ENCODE data around the gene RDH5. TPM values are rescaled to one million over a fixed set of nuclear protein-coding genes. Genes with fewer than 3 reads are reported as not detected.
"Not testable (repeated sequence)": the region's sequence is repeated elsewhere in the genome, so short reads cannot be mapped to it uniquely, and the experiment has no call there.

Gene RDH5
- total RNA-seq, 1 donor from 2014 or later = 16.5 TPM

DNA sequence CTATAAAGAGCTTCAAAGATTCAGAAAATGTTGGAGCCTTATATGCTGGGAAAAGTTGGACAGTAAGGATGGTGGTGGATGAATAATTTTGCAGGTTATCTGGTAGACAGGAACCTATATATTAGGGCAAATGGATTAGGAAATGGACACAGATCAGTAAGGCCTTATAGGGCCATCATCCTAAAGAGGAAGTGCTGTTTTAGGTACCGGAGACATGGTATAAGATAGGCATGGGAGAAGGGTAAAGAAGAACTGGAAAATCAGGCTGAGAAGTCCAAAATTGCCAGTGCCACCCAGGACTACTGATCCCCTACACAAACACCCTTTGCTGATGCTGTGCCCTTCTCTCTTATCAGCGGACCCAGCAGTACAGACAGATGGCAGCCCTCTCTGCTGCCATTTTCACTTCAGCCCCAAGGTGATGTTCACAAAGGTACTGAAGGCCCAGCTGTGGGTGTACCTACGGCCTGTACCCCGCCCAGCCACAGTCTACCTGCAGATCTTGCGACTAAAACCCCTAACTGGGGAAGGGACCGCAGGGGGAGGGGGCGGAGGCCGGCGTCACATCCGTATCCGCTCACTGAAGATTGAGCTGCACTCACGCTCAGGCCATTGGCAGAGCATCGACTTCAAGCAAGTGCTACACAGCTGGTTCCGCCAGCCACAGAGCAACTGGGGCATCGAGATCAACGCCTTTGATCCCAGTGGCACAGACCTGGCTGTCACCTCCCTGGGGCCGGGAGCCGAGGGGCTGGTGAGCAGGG is 28.2 kb downstream of the RDH5 start:
- intact Hi-C loops (cut with micrococcal nuclease) = no loop called here
- H3K4me3 Mint-ChIP-seq = no peak overlapping the region

DNA sequence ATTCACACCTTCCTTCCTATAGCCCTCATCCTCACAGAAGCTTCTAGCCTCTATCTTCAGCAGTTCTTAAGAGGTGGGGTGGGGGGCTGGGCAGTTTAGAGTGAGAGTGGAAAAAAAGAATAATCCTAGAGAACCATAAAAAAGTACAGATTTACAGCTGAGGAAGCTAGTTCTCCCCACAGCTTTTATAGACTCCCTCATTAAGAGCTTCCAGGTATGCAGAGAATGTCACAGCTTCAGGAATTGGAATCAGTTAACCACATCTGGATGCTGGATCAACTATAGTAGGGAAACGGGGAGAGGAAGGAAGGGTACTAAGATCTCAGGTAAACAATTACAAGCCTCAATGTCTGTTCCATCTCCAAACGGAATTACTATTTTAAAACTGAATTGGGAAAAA is 35.1 kb downstream of the RDH5 start:
- no peaks in the 10 kb centered on the region for H3K9me3 Mint-ChIP-seq
- H3K27me3 Mint-ChIP-seq = no peaks in the 10 kb centered on the region
- intact Hi-C loops (cut with micrococcal nuclease) = loop anchor here (5.0 kb wide), 1 partner anchor 37 kb away; no protein-coding TSS in a partner anchor
- DNase-seq (no peak), ATAC-seq (ENCODE audit: low read depth) (no peak)
- TF ChIP-seq, protein P1, sequence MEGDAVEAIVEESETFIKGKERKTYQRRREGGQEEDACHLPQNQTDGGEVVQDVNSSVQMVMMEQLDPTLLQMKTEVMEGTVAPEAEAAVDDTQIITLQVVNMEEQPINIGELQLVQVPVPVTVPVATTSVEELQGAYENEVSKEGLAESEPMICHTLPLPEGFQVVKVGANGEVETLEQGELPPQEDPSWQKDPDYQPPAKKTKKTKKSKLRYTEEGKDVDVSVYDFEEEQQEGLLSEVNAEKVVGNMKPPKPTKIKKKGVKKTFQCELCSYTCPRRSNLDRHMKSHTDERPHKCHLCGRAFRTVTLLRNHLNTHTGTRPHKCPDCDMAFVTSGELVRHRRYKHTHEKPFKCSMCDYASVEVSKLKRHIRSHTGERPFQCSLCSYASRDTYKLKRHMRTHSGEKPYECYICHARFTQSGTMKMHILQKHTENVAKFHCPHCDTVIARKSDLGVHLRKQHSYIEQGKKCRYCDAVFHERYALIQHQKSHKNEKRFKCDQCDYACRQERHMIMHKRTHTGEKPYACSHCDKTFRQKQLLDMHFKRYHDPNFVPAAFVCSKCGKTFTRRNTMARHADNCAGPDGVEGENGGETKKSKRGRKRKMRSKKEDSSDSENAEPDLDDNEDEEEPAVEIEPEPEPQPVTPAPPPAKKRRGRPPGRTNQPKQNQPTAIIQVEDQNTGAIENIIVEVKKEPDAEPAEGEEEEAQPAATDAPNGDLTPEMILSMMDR (IDR thresholded peaks at IDR 0.05) = no peak
- POLR2A ChIA-PET = no interaction called here
- H3K27ac Mint-ChIP-seq = no peak overlapping the region
- no peak overlapping the region for H3K4me3 Mint-ChIP-seq
- CTCF ChIA-PET = interaction anchor here (2.1 kb wide), 1 partner anchor 185 kb away, joined by 7 read pairs; no protein-coding TSS in a partner anchor
- no peaks in the 10 kb centered on the region for H3K4me1 Mint-ChIP-seq
- H3K36me3 Mint-ChIP-seq (ENCODE audit: low read depth) = peaks cover 80% of the 10 kb centered on the region

More for the DNA sequence above, 28.2 kb downstream of the RDH5 start:
- peaks cover 35% of the 10 kb centered on the region for H3K4me1 Mint-ChIP-seq
- ChIA-PET CTCF (interaction anchor here (2.1 kb wide), 1 partner anchor 10 kb away, joined by 8 read pairs; no protein-coding TSS in a partner anchor), POLR2A (interaction anchor here (1.1 kb wide), 1 partner anchor 9 kb away, joined by 3 read pairs; no protein-coding TSS in a partner anchor)
- no peak for ATAC-seq (ENCODE audit: low read depth)
- peaks cover 38% of the 10 kb centered on the region for H3K36me3 Mint-ChIP-seq (ENCODE audit: low read depth)
- TF ChIP-seq, protein P1 (IDR thresholded peaks at IDR 0.05) = no peak
- H3K27me3 Mint-ChIP-seq = no peaks in the 10 kb centered on the region
- no peak overlapping the region for H3K27ac Mint-ChIP-seq
- DNase-seq = no peak
- no peaks in the 10 kb centered on the region for H3K9me3 Mint-ChIP-seq

DNA sequence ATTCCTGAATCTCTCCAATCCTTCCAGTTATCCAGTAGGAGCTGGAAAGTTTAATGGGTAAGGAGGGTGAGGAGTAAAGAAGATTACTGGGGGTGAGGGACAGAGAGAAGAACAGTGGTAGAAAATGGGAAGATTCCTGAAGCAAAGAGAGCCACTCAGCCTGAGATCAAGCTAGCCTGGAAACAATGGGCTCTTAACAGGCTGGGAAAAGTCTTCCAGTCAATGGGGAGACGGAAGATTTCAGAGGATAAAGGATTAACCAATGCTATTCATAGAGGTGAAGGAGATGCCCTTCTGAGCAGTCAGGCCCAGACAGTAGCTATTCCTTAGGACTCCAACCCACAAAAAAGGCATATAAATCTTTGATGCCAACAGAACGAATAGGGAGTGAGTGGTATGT is 37.5 kb downstream of the RDH5 start:
- ChIA-PET CTCF (no interaction called here), POLR2A (interaction anchor here (0.6 to 1.9 kb wide), 2 partner anchors 12 to 953 kb away, joined by 5 to 7 read pairs; no protein-coding TSS in a partner anchor)
- DNase-seq (no peak), ATAC-seq (ENCODE audit: low read depth) (no peak)
- no peaks in the 10 kb centered on the region for H3K9me3 Mint-ChIP-seq
- no peak overlapping the region for H3K4me3 Mint-ChIP-seq
- H3K36me3 Mint-ChIP-seq (ENCODE audit: low read depth) = peaks cover 75% of the 10 kb centered on the region
- peak overlapping the region; percentile 7 for H3K27ac Mint-ChIP-seq
- no peaks in the 10 kb centered on the region for H3K27me3 Mint-ChIP-seq
- H3K4me1 Mint-ChIP-seq = no peaks in the 10 kb centered on the region
- intact Hi-C loops (cut with micrococcal nuclease) = loop anchor here (5.0 kb wide), 1 partner anchor 35 kb away; no protein-coding TSS in a partner anchor
- TF ChIP-seq, protein P1 (IDR thresholded peaks at IDR 0.05) = no peak

DNA sequence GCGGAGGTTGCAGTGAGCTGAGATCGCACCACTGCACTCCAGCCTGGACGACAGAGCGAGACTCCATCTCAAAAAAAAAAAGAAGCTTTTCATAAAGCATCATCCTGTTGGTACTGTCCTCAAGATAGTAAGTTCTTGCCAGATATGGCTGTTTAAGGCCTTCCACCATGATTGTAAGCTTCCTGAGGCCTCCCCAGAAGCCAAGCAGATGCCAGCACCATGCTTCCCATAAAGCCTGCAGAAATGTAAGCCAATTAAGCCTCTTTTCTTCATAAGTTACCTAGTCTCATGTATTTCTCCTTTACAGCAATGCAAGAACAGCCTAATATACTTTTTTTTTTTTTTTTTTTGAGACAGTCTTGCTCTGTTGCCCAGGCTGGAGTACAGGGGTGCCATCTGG is 38.4 kb downstream of the RDH5 start:
- H3K4me3 Mint-ChIP-seq; CTCF ChIA-PET; POLR2A ChIA-PET; DNase-seq; H3K27me3 Mint-ChIP-seq; H3K27ac Mint-ChIP-seq; H3K4me1 Mint-ChIP-seq; H3K9me3 Mint-ChIP-seq; ATAC-seq (ENCODE audit: low read depth): not testable (repeated sequence)
- peaks cover 74% of the 10 kb centered on the region for H3K36me3 Mint-ChIP-seq (ENCODE audit: low read depth)
- intact Hi-C loops (cut with micrococcal nuclease) = loop anchor here (5.0 kb wide), 1 partner anchor 34 kb away; no protein-coding TSS in a partner anchor

DNA sequence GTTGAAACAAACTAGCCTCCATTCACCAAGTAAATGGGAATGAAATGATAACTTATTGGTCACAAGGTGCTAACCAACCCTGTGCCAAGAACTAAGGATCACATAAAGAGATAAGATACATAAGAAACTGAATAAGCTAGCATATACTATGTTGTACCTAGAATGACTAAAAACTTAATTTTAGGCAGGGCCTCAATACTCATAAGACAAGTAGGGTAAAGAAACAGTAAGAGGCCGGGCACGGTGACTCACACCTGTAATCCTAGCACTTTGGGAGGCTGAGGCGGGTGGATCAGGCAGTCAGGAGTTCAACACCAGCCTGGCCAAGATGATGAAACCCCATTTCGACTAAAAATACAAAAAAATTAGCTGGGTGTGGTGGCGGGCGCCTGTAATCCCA is 40.5 kb downstream of the RDH5 start:
- H3K4me1 Mint-ChIP-seq = no peaks in the 10 kb centered on the region
- intact Hi-C loops (cut with micrococcal nuclease) = no loop called here
- no peak overlapping the region for H3K27ac Mint-ChIP-seq
- no peaks in the 10 kb centered on the region for H3K27me3 Mint-ChIP-seq
- no peak for ATAC-seq (ENCODE audit: low read depth)
- H3K9me3 Mint-ChIP-seq = no peaks in the 10 kb centered on the region
- POLR2A ChIA-PET = no interaction called here
- TF ChIP-seq, protein P1 (IDR thresholded peaks at IDR 0.05) = no peak
- CTCF ChIA-PET = interaction anchor here (1.5 kb wide), 1 partner anchor 22 kb away, joined by 5 read pairs; no protein-coding TSS in a partner anchor
- DNase-seq = no peak
- H3K36me3 Mint-ChIP-seq (ENCODE audit: low read depth) = peaks cover 69% of the 10 kb centered on the region
- H3K4me3 Mint-ChIP-seq = no peak overlapping the region
